ENCODE measurements around the gene C12orf54.

DNA sequence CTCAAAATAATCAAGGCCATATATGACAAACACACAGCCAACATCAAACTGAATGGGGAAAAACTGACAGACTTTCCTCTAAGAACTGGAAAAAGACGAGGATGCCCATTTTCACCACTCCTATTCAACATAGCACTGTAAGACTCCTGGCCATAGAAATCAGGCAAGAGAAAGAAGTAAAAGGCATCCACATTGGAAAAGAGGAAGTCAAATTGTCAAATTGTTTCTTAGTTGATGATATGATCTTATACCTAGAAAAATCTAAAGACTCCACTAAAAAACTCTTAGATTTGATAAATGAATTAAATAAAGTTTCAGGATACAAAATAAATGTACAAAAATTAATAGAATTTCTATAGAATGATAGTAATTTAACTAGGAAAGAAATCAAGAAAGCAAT is 54.3 kb downstream of the C12orf54 start:
- TF ChIP-seq, protein P1, sequence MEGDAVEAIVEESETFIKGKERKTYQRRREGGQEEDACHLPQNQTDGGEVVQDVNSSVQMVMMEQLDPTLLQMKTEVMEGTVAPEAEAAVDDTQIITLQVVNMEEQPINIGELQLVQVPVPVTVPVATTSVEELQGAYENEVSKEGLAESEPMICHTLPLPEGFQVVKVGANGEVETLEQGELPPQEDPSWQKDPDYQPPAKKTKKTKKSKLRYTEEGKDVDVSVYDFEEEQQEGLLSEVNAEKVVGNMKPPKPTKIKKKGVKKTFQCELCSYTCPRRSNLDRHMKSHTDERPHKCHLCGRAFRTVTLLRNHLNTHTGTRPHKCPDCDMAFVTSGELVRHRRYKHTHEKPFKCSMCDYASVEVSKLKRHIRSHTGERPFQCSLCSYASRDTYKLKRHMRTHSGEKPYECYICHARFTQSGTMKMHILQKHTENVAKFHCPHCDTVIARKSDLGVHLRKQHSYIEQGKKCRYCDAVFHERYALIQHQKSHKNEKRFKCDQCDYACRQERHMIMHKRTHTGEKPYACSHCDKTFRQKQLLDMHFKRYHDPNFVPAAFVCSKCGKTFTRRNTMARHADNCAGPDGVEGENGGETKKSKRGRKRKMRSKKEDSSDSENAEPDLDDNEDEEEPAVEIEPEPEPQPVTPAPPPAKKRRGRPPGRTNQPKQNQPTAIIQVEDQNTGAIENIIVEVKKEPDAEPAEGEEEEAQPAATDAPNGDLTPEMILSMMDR (IDR thresholded peaks at IDR 0.05 in 4 of 5, conservative IDR thresholded peaks at IDR 0.05 in 1 of 5) = no peak
- TF ChIP-seq POLR2A (IDR thresholded peaks at IDR 0.05) = no peak

Data from gastrocnemius medialis (tissue), 4 donors.